Putamen (tissue), 1 donor: ENCODE data around the gene TCF19.
"Not testable (repeated sequence)": the region's sequence is repeated elsewhere in the genome, so short reads cannot be mapped to it uniquely, and the experiment has no call there.

Source experiments
- DNase-seq: peaks from one replicate; pipeline ENCODE4 v3.0.0-alpha.2; 2016; ENCODE audit warnings: low spot score

TCF19 gene

GRCh38 chr6:31183287-31183686, 24.9 kb downstream of the TCF19 start:
- DNase-seq, result not testable (repeated sequence)

DNA sequence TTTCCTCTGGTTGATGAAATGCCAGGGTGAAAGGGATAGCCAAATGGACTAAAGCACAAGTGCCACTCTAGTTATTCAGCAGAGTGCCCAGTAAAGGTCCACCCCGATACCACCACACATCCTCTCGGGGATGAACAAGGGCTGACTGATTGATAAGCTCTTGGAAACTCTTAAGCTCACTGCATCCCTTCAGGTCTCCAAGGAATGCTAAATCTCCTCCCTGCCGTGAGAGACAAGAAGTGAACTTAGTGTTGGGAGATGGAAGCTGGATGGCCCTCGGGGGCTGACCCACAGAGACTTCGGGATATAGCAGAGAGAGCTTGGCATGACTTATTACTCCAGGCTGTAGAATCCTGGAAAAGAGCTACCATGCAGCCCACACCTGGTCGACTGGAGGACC, 25.5 kb downstream of the TCF19 start:
- DNase-seq, result not testable (repeated sequence)

- DNase-seq, result not testable (repeated sequence)
Observed at GRCh38 chr6:31185695-31186051, 27.3 kb downstream of the TCF19 start.

- DNase-seq, result no peak
Observed at GRCh38 chr6:31186052-31186734, 27.8 kb downstream of the TCF19 start.

GRCh38 chr6:31187780-31188194, 29.4 kb downstream of the TCF19 start:
- no peak for DNase-seq

GRCh38 chr6:31189223-31189622, 30.8 kb downstream of the TCF19 start:
- DNase-seq, result not testable (repeated sequence)

DNA sequence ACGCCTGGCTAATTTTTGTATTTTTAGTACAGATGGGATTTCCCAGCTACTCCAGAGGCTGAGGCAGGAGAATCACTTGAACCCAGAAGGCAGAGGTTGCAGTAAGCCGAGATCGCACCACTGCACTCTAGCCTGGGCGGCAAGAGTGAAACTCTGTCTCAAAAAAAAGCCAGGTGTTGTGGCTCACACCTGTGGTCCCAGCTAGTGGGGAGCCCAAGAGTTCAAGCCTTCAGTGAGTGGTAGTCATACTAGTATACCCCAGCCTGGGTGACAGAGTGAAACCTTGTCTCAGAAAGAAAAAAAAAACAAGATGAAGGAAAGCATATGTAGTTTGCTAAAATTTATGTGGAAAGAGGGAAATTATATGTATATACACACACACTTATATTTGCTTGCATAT, 32.1 kb downstream of the TCF19 start:
- no peak for DNase-seq

DNA sequence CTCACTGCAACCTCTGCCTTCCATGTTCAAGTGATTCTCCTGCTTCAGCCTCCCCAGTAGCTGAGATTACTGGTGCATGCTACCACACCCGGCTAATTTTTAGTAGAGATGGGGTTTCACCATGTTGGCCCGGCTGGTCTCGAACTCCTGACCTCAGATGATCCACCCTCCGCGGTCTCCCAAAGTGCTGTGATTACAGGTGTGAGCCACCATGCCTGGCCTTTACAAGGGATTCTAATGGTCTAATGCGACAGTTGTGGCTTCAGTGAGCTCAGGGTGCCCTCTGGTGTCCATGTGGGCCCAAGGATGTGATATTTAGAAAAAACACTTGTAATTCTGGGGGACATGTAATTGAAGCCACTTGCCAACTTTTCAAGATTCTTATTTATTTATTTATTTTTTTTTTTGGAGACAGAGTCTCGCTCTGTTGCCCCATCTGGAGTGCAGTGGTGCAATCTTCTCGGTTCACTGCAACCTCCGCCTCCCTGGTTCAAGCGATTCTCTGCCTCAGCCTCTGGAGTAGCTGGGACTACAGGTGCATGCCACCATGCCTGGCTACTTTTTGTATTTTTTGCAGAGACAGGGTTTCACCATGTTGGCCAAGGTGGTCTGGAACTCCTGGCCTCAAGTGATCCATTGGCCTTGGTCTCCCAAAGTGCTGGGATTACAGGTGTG, 34.2 kb downstream of the TCF19 start:
- not testable (repeated sequence) for DNase-seq

- DNase-seq, result no peak
Observed at GRCh38 chr6:31193206-31193605, 34.8 kb downstream of the TCF19 start.

- DNase-seq, result no peak
Observed at GRCh38 chr6:31194061-31194834, 35.9 kb downstream of the TCF19 start.

DNA sequence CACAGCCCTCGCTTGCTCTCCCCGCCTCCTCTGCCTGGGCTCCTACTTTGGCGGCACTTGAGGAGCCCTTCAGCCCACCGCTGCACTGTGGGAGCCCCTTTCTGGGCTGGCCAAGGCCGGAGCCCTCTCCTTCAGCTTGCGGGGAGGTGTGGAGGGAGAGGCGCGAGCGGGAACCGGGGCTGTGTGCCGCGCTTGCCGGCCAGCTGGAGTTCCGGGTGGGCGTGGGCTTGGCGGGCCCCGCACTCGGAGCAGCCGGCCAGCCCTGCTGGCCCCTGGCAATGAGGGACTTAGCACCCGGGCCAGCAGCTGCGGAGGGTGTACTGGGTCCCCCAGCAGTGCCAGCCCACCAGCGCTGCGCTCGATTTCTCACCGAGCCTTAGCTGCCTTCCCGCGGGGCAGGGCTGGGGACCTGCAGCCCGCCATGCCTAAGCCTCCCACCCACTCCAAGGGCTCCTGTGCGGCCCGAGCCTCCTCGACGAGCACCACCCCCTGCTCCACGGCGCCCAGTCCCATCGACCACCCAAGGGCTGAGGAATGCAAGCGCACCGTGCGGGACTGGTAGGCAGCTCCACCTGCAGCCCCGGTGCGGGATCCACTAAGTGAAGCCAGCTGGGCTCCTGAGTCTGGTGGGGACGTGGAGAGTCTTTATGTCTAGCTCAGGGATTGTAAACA, 37.1 kb downstream of the TCF19 start:
- DNase-seq, result not testable (repeated sequence)

- not testable (repeated sequence) for DNase-seq
Observed at GRCh38 chr6:31196251-31197022, 38.0 kb downstream of the TCF19 start.

- peak; percentile 81 for DNase-seq
Observed at GRCh38 chr6:31197559-31198305, 39.3 kb downstream of the TCF19 start.

DNA sequence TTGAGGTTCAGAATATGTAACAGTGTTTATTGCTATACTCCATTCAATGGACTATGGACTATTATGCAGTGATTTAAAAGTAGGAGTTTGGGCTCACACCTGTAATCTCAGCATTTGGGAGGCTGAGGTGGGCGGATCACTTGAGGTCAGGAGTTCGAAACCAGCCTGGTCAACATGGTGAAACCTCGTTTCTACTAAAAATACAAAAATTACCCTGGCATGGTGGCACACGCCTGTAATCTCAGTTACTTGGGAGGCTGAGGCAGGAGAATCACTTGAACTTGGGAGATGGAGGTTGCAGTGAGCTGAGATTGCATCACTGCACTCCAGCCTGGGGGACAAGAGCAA, 40.7 kb downstream of the TCF19 start:
- not testable (repeated sequence) for DNase-seq

DNA sequence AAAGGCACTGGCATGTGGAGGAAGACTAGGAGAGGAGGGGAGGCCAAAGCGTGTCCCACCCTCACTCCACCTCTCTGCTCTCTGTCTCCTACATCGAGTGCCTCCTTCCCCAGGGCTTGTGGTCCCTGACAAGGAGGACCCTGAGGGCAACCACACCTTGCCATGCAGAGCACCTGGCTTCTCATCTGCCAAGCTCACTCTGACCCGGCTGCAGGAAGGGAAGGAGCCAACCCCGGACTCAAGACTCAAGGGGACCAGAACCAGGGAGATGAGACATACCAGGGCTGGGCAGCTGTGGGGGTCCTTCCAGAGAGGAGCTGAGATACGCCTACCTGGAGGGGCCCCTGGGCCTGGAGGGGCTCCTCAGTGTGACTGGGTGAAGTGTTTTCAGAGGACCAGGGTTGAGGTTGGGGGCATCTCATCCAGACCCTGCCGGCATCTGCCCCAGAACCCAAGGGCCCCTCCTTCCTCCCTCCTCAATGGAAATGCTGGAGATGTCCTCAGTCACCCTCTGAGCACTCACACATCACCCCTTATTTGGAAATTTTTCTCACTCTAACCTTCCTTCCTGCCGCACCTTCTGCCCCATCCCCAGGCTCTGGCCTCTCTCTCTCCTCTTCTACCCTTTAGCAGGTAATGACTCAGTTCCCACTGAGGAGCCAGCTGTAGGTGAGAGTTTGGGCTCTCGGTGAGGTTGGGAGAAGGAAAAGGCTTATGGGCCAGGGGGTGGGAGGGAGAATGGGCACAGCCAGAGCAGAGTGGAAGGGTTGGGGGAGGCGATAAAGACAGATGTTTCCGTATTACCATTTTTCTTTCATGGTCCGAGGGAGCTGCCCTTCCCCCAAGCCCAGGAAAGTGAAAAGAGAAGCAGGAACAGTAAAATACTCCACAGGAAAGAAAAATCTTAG, 44.1 kb downstream of the TCF19 start:
- no peak for DNase-seq

- DNase-seq, result no peak
Observed at GRCh38 chr6:31203345-31203979, 45.1 kb downstream of the TCF19 start.

- DNase-seq, result no peak
Observed at GRCh38 chr6:31204751-31205145, 46.4 kb downstream of the TCF19 start.

GRCh38 chr6:31205638-31206037, 47.2 kb downstream of the TCF19 start:
- DNase-seq, result no peak

- no peak for DNase-seq
Observed at GRCh38 chr6:31208506-31208905, 50.1 kb downstream of the TCF19 start.
